Measurements from ENCODE around the gene SLC25A23. TPM values are rescaled to one million over a fixed set of nuclear protein-coding genes. Genes with fewer than 3 reads are reported as not detected.

Gene SLC25A23
- total and polyA plus RNA-seq, 9 donors = 26.7 to 74.0 (median 43.8) TPM

GRCh38 chr19:6424939-6425731 lies 34.5 kb downstream of the SLC25A23 start:
- 3 to 8% (median 5%) methylated on average over 43 of the region's 43 CpGs for WGBS, 3 donors
- Histone ChIP-seq H3K27me3 (no peaks in the 10 kb centered on the region), H3K36me3 (no peaks in the 10 kb centered on the region), H3K4me3 (peak overlapping the region; percentile 12), H3K27ac (peak overlapping the region; percentile 40 to 89), H3K9me3 (no peaks in the 10 kb centered on the region), H3K4me1 (ENCODE audit: insufficient read depth) (peaks cover 4% of the 10 kb centered on the region)
- intact Hi-C loops (cut with DNase I) = loop anchor here in 1 of 4 donors (5.0 to 10.0 kb wide), 2 partner anchors 50 to 867 kb away; partner anchors contain the start of genes ALKBH7, INSR and PSPN
- DNase-seq = peak; percentile 99 to 100 (median 100)
- TF ChIP-seq, protein P1, sequence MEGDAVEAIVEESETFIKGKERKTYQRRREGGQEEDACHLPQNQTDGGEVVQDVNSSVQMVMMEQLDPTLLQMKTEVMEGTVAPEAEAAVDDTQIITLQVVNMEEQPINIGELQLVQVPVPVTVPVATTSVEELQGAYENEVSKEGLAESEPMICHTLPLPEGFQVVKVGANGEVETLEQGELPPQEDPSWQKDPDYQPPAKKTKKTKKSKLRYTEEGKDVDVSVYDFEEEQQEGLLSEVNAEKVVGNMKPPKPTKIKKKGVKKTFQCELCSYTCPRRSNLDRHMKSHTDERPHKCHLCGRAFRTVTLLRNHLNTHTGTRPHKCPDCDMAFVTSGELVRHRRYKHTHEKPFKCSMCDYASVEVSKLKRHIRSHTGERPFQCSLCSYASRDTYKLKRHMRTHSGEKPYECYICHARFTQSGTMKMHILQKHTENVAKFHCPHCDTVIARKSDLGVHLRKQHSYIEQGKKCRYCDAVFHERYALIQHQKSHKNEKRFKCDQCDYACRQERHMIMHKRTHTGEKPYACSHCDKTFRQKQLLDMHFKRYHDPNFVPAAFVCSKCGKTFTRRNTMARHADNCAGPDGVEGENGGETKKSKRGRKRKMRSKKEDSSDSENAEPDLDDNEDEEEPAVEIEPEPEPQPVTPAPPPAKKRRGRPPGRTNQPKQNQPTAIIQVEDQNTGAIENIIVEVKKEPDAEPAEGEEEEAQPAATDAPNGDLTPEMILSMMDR (IDR thresholded peaks at IDR 0.05) = no peak
- TF ChIP-seq EP300 (IDR thresholded peaks at IDR 0.05) = no peak
- TF ChIP-seq POLR2A (IDR thresholded peaks at IDR 0.05) = no peak

GRCh38 chr19:6424195-6424938 lies 35.2 kb downstream of the SLC25A23 start, which contains the start of gene KHSRP:
Gene KHSRP, minus strand, starts transcription at chr19:6424811. Its CDS starts 110 bp downstream, at chr19:6424701.
- Histone ChIP-seq H3K27me3 (no peaks in the 10 kb centered on the region), H3K4me1 (ENCODE audit: insufficient read depth) (peaks cover 4% of the 10 kb centered on the region), H3K27ac (peak within 1 kb of the TSS; percentile 80 to 89), H3K9me3 (no peaks in the 10 kb centered on the region), H3K4me3 (peak within 1 kb of the TSS; percentile 81), H3K36me3 (no peaks in the 10 kb centered on the region)
- 1% methylated on average over 21 to 109 of the region's 114 CpGs for WGBS, 3 donors
- intact Hi-C loops (cut with DNase I) = loop anchor here in 1 of 4 donors (5.0 to 10.0 kb wide), 2 partner anchors 50 to 868 kb away; partner anchors contain the start of genes ALKBH7, INSR and PSPN
- peak; percentile 23 to 68 (median 58) for DNase-seq
- no peak for TF ChIP-seq EP300 (IDR thresholded peaks at IDR 0.05)
- peak; percentile 70 for TF ChIP-seq POLR2A (IDR thresholded peaks at IDR 0.05)

DNA sequence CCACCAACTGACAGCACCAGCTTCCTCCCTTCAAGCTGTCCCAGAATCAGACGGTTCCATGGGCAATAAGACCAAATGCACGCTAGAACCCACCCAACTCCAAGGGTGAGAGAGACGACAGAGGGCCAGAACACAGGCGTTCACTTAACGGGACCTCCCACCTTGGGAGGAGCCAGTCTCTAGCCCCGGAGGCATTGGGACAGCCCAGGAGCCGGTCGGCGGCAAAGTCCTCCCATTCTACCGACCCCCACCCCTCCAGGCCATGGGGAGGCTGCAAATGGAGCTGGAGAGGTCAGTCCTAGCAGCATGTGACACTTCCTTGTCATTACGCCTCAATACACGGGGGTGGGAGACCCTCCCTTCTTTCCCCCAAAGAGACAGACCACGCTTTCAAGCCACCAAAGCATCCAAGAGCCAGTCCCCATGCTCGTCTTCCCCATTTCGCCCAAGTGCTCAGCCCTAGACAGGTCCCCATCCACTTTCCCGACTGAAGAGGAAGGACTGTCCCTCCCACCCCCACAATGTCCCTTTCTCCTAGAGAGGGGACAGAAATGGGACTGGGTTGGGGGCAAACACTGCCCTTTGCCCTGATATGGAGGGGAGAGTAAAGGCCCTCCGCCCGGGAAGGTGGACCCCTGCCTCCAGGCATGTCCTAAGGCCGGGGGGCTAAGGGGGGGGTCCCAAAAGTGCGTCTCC lies 35.9 kb downstream of the SLC25A23 start:
- Histone ChIP-seq H3K27ac (peak overlapping the region; percentile 24 to 80), H3K9me3 (no peaks in the 10 kb centered on the region), H3K36me3 (no peaks in the 10 kb centered on the region), H3K27me3 (no peaks in the 10 kb centered on the region), H3K4me1 (ENCODE audit: insufficient read depth) (peaks cover 4% of the 10 kb centered on the region), H3K4me3 (peak overlapping the region; percentile 81)
- intact Hi-C loops (cut with DNase I) = loop anchor here in 1 of 4 donors (5.0 to 10.0 kb wide), 2 partner anchors 49 to 869 kb away; partner anchors contain the start of genes ALKBH7, INSR and PSPN
- DNase-seq = peak in 3 of 5 donors; percentile 26 to 52 (median 38)
- no peak for TF ChIP-seq EP300 (IDR thresholded peaks at IDR 0.05)
- no peak for TF ChIP-seq POLR2A (IDR thresholded peaks at IDR 0.05)
- TF ChIP-seq, protein P1 (IDR thresholded peaks at IDR 0.05) = no peak
- WGBS, 3 donors = 1% methylated on average over 20 of the region's 20 CpGs

- WGBS, 3 donors = 65 to 71% (median 67%) methylated on average over 20 of the region's 20 CpGs
- peaks cover 4% of the 10 kb centered on the region for H3K4me1 ChIP-seq (ENCODE audit: insufficient read depth)
- H3K27me3 ChIP-seq = no peaks in the 10 kb centered on the region
- no peak overlapping the region for H3K4me3 ChIP-seq
- no peaks in the 10 kb centered on the region for H3K9me3 ChIP-seq
- TF ChIP-seq, protein P1 (IDR thresholded peaks at IDR 0.05) = no peak
- no peak for TF ChIP-seq EP300 (IDR thresholded peaks at IDR 0.05)
- TF ChIP-seq POLR2A (IDR thresholded peaks at IDR 0.05) = no peak
- no peaks in the 10 kb centered on the region for H3K36me3 ChIP-seq
- no peak for DNase-seq
- H3K27ac ChIP-seq = no peak overlapping the region
- intact Hi-C loops (cut with DNase I) = loop anchor here in 1 of 4 donors (5.0 to 10.0 kb wide), 2 partner anchors 47 to 871 kb away; partner anchors contain the start of genes ALKBH7, INSR and PSPN
Measured at GRCh38 chr19:6421075-6422014, 38.2 kb downstream of the SLC25A23 start.

Measured in ovary (tissue), 9 donors.